ENCODE results near the gene TFAP2D. TPM values are rescaled to one million over a fixed set of nuclear protein-coding genes. Genes with fewer than 3 reads are reported as not detected.

The TFAP2D gene
- polyA plus RNA-seq, 4 donors = not detected

DNA sequence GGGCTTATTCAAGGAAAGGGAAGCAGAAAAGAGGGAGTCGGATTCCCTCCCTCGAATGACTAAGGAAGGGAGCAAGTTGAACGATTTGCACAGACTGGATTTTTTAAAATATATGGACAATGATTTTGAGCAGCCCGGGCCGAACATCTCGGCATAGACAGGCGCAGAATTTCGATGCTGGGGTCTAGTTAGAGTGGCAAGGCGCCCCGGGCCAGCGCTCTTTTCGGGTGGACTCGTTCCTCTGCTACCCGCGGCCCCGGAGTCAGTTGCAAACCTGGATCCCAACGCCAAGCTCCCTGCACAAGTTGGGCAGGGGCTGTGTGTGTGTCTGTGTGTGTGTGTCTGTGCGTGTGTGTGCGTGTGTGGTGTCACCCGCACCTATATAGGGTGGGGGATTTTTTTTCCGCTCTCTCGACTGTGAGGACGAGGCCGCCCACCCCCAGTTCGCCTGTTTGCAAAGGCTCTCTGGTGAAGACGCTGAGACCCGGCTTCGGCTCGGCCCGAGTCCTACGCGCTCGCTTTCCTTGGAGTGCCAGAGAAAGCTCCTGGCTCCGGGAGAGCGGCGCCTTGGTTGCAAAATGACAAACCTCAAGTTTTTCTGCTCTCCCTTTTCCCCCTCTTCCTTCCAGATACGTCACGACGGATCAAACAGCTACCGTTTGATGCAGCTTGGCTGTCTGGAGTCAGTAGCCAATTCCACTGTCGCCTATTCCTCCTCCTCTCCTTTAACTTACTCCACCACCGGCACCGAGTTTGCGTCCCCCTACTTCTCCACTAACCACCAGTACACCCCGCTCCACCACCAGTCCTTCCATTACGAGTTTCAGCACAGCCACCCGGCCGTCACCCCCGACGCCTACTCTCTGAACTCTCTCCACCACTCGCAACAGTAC lies 1.4 kb downstream of the TFAP2D start:
- no peak for FAIRE-seq
- WGBS, 3 donors = 4 to 9% (median 7%) methylated on average over 49 to 51 of the region's 51 CpGs
- DNase-seq = no peak
- Histone ChIP-seq H3K9me3 (ENCODE audit: control insufficient read depth in 2 of 2, insufficient read depth in 1 of 2, low read depth in 1 of 2, low read length in 1 of 2) (no peaks in the 10 kb centered on the region), H3K4me3 (ENCODE audit: low read depth in 1 of 3, low read length in 3 of 3) (no peak overlapping the region), H3K27ac (ENCODE audit: low read depth in 1 of 3, low read length in 2 of 3) (no peak overlapping the region), H3K4me1 (ENCODE audit: control insufficient read depth in 3 of 3, insufficient read depth in 2 of 3, low read depth in 1 of 3, low read length in 2 of 3) (no peaks in the 10 kb centered on the region), H3K27me3 (ENCODE audit: control insufficient read depth in 3 of 3, insufficient read depth in 3 of 3, low read length in 3 of 3) (peaks cover 2 to 79% (median 20%) of the 10 kb centered on the region in 3 donors), H3K36me3 (ENCODE audit: control insufficient read depth in 3 of 3, insufficient read depth in 2 of 3, low read depth in 1 of 3, low read length in 3 of 3) (no peaks in the 10 kb centered on the region)

DNA sequence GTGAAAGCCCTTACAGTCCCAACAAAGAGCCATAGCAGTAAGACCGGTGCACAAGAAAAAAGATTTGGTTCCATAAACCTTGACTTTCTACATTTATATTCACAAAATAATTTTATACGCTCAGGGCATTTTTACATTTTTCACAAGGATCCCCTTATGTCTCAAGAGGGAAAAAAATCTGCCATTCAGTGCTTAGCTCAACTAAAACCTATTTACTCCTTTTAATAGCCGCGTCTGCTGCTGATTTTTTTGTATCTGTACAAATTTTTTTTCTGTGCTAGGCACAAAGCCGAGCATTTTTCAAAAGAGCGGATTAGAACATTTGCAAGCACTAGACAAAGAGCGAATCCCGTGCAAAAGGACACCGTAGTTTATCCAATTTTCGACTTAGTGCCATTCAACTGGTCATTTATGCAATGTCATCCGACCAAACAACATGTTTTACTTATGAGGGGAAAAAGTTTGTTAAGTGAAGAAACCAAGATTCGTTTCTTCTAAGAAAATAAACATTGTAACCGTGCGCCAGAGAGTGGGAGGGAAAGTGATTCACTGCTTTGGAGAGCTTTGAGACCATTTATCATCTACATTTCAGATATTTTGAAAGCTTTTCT lies 3.7 kb downstream of the TFAP2D start:
- Histone ChIP-seq H3K9me3 (ENCODE audit: control insufficient read depth in 2 of 2, insufficient read depth in 1 of 2, low read depth in 1 of 2, low read length in 1 of 2) (no peaks in the 10 kb centered on the region), H3K4me1 (ENCODE audit: control insufficient read depth in 3 of 3, insufficient read depth in 2 of 3, low read depth in 1 of 3, low read length in 2 of 3) (no peaks in the 10 kb centered on the region), H3K4me3 (ENCODE audit: low read depth in 1 of 3, low read length in 3 of 3) (no peak overlapping the region), H3K27me3 (ENCODE audit: control insufficient read depth in 3 of 3, insufficient read depth in 3 of 3, low read length in 3 of 3) (peaks cover 2 to 79% (median 23%) of the 10 kb centered on the region in 3 donors), H3K27ac (ENCODE audit: low read depth in 1 of 3, low read length in 2 of 3) (no peak overlapping the region), H3K36me3 (ENCODE audit: control insufficient read depth in 3 of 3, insufficient read depth in 2 of 3, low read depth in 1 of 3, low read length in 3 of 3) (no peaks in the 10 kb centered on the region)
- DNase-seq = no peak
- FAIRE-seq = no peak
- WGBS, 3 donors = 4 to 11% (median 5%) methylated on average over 14 of the region's 14 CpGs

DNA sequence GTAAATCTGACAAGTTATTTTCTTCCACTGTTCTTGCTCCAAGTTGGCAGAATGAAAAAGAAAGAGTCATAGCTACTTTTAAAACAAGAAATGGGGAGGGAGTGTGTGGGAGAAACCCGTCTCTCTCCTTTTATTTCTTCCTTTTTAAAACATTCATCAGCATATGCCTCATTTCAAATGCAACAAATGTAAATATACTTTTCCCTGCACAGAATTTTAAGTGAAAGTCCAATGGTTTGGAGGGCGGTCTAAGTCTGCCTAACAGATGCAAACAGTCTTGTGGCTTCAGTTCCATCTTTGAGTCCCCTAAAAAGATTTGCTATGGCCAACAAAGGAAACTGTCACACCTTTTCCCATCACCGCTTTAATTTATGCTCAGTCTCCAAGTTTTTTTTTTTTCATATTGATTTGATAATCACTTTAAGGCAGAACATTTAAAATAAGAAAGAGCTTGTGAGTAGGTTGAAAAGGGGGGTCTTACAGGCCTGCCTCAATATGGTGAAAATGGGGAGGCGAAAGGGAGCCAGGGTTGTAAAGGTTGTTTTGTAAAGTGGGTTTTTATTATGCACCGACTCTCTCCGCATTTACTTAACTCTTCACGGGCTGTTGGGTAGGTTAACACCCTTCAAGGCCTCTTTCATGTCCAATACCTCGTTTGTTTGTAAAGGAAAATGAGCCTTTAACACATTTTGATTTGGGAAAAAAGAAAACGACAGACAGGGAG lies 4.6 kb downstream of the TFAP2D start:
- H3K4me1 ChIP-seq (ENCODE audit: control insufficient read depth in 3 of 3, insufficient read depth in 2 of 3, low read depth in 1 of 3, low read length in 2 of 3) = no peaks in the 10 kb centered on the region
- no peaks in the 10 kb centered on the region for H3K9me3 ChIP-seq (ENCODE audit: control insufficient read depth in 2 of 2, insufficient read depth in 1 of 2, low read depth in 1 of 2, low read length in 1 of 2)
- H3K27me3 ChIP-seq (ENCODE audit: control insufficient read depth in 3 of 3, insufficient read depth in 3 of 3, low read length in 3 of 3) = peaks cover 2 to 79% (median 31%) of the 10 kb centered on the region in 3 donors
- DNase-seq = no peak
- WGBS, 3 donors = 3 to 8% (median 6%) methylated on average over 9 of the region's 9 CpGs
- FAIRE-seq = no peak
- no peak overlapping the region for H3K27ac ChIP-seq (ENCODE audit: low read depth in 1 of 3, low read length in 2 of 3)
- H3K36me3 ChIP-seq (ENCODE audit: control insufficient read depth in 3 of 3, insufficient read depth in 2 of 3, low read depth in 1 of 3, low read length in 3 of 3) = no peaks in the 10 kb centered on the region
- no peak overlapping the region for H3K4me3 ChIP-seq (ENCODE audit: low read depth in 1 of 3, low read length in 3 of 3)

DNA sequence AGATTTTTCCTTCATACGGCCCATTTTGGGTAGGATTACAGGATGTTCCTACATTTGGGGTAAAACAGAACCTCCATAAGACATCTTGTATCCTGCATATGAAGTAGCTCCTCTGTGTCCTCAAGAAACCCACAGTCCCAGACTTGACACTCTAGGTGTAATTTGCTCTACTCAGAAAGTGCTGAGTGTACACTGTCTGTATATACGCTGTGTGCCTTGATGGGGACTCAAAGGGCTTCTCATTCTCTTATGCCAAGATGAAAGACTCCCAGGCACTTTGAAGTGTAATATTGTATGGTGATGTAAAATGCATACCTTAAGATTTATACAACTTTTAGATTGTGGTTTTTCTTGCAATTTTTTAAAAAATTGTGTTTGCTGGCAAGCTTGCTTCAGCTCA lies 5.2 kb downstream of the TFAP2D start:
- Histone ChIP-seq H3K4me1 (ENCODE audit: control insufficient read depth in 3 of 3, insufficient read depth in 2 of 3, low read depth in 1 of 3, low read length in 2 of 3) (no peaks in the 10 kb centered on the region), H3K4me3 (ENCODE audit: low read depth in 1 of 3, low read length in 3 of 3) (no peak overlapping the region), H3K27me3 (ENCODE audit: control insufficient read depth in 3 of 3, insufficient read depth in 3 of 3, low read length in 3 of 3) (peaks cover 2 to 79% (median 37%) of the 10 kb centered on the region in 3 donors), H3K36me3 (ENCODE audit: control insufficient read depth in 3 of 3, insufficient read depth in 2 of 3, low read depth in 1 of 3, low read length in 3 of 3) (no peaks in the 10 kb centered on the region), H3K9me3 (ENCODE audit: control insufficient read depth in 2 of 2, insufficient read depth in 1 of 2, low read depth in 1 of 2, low read length in 1 of 2) (no peaks in the 10 kb centered on the region), H3K27ac (ENCODE audit: low read depth in 1 of 3, low read length in 2 of 3) (no peak overlapping the region)
- no peak for FAIRE-seq
- 23 to 28% (median 27%) methylated on average over 2 of the region's 2 CpGs for WGBS, 3 donors
- DNase-seq = no peak

DNA sequence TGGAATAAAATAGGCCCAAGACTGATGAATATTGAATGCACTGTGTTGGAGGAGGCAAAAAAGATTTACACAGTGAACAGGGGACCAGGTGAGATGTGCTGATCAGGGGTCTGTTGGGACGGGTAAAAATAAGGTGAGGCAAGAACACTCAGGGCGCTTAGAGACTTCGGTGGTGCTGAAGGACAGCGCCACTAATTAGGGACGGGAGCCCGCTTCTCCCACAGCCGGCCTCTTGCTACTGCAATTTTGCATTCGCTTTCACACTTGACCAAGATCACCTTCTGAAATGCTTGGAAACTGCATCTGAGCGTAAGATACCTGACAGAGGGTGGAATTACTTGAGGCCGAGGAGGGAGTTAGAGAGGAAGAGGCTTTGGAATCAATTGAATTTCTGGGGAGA lies 7.3 kb downstream of the TFAP2D start:
- DNase-seq (peak in 1 of 2 donors; percentile 7), FAIRE-seq (no peak)
- Histone ChIP-seq H3K9me3 (ENCODE audit: control insufficient read depth in 2 of 2, insufficient read depth in 1 of 2, low read depth in 1 of 2, low read length in 1 of 2) (no peaks in the 10 kb centered on the region), H3K27ac (ENCODE audit: low read depth in 1 of 3, low read length in 2 of 3) (no peak overlapping the region), H3K36me3 (ENCODE audit: control insufficient read depth in 3 of 3, insufficient read depth in 2 of 3, low read depth in 1 of 3, low read length in 3 of 3) (no peaks in the 10 kb centered on the region), H3K4me1 (ENCODE audit: control insufficient read depth in 3 of 3, insufficient read depth in 2 of 3, low read depth in 1 of 3, low read length in 2 of 3) (no peaks in the 10 kb centered on the region), H3K27me3 (ENCODE audit: control insufficient read depth in 3 of 3, insufficient read depth in 3 of 3, low read length in 3 of 3) (peaks cover 0 to 78% (median 34%) of the 10 kb centered on the region in 3 donors), H3K4me3 (ENCODE audit: low read depth in 1 of 3, low read length in 3 of 3) (no peak overlapping the region)
- WGBS, 3 donors = 7 to 10% (median 10%) methylated on average over 10 of the region's 10 CpGs

DNA sequence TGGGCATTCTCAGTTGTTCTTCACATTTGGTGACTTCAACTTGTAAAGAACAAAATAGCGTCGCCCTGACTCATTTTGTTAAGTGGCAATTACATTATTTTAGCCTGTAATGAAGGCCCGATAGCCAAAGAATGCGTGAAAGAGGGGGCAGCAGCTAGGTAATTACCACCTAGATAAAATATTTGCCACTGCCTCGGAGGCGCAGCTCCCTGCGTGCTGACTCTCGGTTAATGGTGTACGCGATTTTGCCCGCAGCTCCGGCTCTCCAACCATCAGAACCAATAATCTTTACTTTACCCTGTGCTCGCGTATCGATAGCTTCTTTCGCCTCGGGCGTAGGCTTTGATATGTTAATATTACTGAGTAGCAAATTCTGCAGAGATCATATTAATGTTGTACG lies 8.7 kb downstream of the TFAP2D start:
- H3K36me3 ChIP-seq (ENCODE audit: control insufficient read depth in 3 of 3, insufficient read depth in 2 of 3, low read depth in 1 of 3, low read length in 3 of 3) = no peaks in the 10 kb centered on the region
- FAIRE-seq (no peak), DNase-seq (no peak)
- no peak overlapping the region for H3K4me3 ChIP-seq (ENCODE audit: low read depth in 1 of 3, low read length in 3 of 3)
- H3K27ac ChIP-seq (ENCODE audit: low read depth in 1 of 3, low read length in 2 of 3) = no peak overlapping the region
- no peaks in the 10 kb centered on the region for H3K9me3 ChIP-seq (ENCODE audit: control insufficient read depth in 2 of 2, insufficient read depth in 1 of 2, low read depth in 1 of 2, low read length in 1 of 2)
- no peaks in the 10 kb centered on the region for H3K4me1 ChIP-seq (ENCODE audit: control insufficient read depth in 3 of 3, insufficient read depth in 2 of 3, low read depth in 1 of 3, low read length in 2 of 3)
- 4 to 14% (median 12%) methylated on average over 19 of the region's 19 CpGs for WGBS, 3 donors
- peaks cover 0 to 69% (median 31%) of the 10 kb centered on the region in 3 donors for H3K27me3 ChIP-seq (ENCODE audit: control insufficient read depth in 3 of 3, insufficient read depth in 3 of 3, low read length in 3 of 3)

DNA sequence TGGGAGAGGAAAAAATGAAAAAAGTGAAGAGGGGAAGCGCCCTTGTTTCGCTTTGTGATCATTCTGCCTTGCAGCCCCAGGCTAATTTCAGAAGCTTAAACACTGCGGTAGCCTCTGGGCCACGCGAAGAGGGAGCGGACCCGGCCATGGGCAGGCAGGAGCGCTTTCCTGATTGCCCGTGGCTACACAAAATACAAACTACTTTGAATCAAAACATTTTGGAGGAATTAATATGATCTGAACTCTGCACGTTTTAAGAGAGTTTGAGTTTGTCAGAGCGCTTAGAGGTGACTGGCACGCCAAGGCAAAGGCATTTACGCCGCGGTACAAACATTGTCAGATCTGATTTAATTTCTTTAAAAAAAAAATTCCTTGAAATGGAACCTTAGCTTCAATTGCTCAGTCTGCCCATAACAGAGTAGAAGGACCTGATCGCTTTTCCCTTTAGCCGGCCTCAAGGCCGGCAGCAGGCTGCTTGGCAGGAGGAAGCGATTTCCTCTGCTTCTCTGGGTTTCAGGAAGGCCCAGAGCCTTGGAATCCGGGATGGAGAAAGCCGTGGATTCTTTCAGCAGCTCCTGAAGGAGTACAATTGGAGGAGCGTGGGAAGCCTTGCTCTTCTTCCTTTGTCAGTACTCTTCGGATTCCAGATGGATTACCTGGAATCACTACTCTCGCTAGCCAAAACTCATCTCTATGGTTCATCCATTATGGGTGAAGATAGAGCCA lies 9.7 kb downstream of the TFAP2D start:
- Histone ChIP-seq H3K4me3 (ENCODE audit: low read depth in 1 of 3, low read length in 3 of 3) (no peak overlapping the region), H3K4me1 (ENCODE audit: control insufficient read depth in 3 of 3, insufficient read depth in 2 of 3, low read depth in 1 of 3, low read length in 2 of 3) (no peaks in the 10 kb centered on the region), H3K27me3 (ENCODE audit: control insufficient read depth in 3 of 3, insufficient read depth in 3 of 3, low read length in 3 of 3) (peaks cover 0 to 66% (median 31%) of the 10 kb centered on the region in 3 donors), H3K27ac (ENCODE audit: low read depth in 1 of 3, low read length in 2 of 3) (no peak overlapping the region), H3K36me3 (ENCODE audit: control insufficient read depth in 3 of 3, insufficient read depth in 2 of 3, low read depth in 1 of 3, low read length in 3 of 3) (no peaks in the 10 kb centered on the region), H3K9me3 (ENCODE audit: control insufficient read depth in 2 of 2, insufficient read depth in 1 of 2, low read depth in 1 of 2, low read length in 1 of 2) (no peaks in the 10 kb centered on the region)
- FAIRE-seq (no peak), DNase-seq (no peak)
- 8 to 21% (median 19%) methylated on average over 24 of the region's 24 CpGs for WGBS, 3 donors
